DND-41 (cell line): ENCODE results near the gene UBXN4.

Experiments used
- CTCF ChIP-seq: IDR thresholded peaks from 2 replicates; pipeline ENCODE4 v1.5.1; 2012; ENCODE audit warnings: borderline replicate concordance, low read length, moderate library complexity, mild to moderate bottlenecking; ENCODE audit not compliant: poor library complexity, severe bottlenecking; ENCODE audit errors: extremely low read depth
- EZH2 ChIP-seq: IDR thresholded peaks from 3 replicates; pipeline ENCODE4 v1.6.1; 2012; ENCODE audit warnings: borderline replicate concordance, low read depth, mild to moderate bottlenecking, moderate library complexity, low read length, inconsistent platforms; ENCODE audit not compliant: severe bottlenecking

DNA sequence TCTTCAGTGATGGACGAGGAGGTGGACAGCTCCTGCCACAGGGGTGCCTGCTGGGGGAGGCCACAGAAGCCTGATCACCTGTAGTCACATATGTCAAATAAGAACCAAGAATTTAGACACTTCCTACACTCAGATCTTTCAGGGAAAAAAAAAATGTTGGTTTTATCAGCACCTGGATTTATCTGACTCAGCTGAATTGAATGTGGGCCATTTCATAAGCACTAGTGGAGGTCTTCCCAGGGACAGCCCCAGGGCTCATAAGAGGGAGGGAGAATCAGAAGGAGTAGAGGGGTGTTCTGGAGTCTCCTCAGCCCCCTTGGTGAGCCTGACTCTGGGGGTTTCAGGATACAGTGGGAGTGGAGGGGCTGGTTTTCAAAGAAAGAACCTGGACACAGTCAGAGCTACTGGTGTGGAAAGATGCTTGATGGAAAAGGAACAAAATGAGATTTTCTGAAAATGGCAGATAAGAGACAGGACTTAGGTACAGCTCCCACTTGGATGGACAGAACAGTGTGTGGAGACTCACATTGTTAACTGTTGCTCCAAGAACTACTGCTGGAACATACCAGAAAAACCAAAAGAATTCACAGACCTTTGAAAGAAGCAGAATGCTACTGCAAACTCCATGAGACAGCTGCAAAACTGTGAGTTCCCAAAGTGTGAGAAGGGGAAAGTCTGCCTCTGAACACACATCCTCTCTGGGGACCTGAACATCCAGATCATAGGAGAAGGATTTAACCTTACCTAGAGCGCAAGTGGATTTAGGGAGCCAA is 49.9 kb downstream of the UBXN4 start:
- no peak for TF ChIP-seq CTCF
- no peak for TF ChIP-seq EZH2
